H9 (cell line): ENCODE results near the gene TUT4. TPM values are rescaled to one million over a fixed set of nuclear protein-coding genes. Genes with fewer than 3 reads are reported as not detected.
A peak's percentile ranks its signal among the peaks of the same experiment; 100 is the strongest.

Experiments used
- DNase-seq: peaks from one replicate; pipeline ENCODE4 v3.0.0-alpha.2; 2017
- H2AFZ ChIP-seq: one replicate; pipeline ENCODE4 v1.6.1; 2013; ENCODE audit warnings: mild to moderate bottlenecking, low read length, control low read depth, moderate library complexity
- H2AK5ac ChIP-seq: 2 replicates; pipeline ENCODE4 v1.6.1; 2013; ENCODE audit warnings: low read length, control low read depth, mixed read lengths; ENCODE audit not compliant: insufficient read length
- H2BK120ac ChIP-seq: one replicate; pipeline ENCODE4 v1.6.1; 2013; ENCODE audit warnings: low read depth, mild to moderate bottlenecking, low read length, control low read depth, inconsistent platforms; ENCODE audit not compliant: poor library complexity, severe bottlenecking
- H2BK12ac ChIP-seq: 2 replicates; pipeline ENCODE4 v1.6.1; 2013; ENCODE audit warnings: low read length, control low read depth, mixed read lengths, low read depth; ENCODE audit not compliant: insufficient read length
- H2BK15ac ChIP-seq: 2 replicates; pipeline ENCODE4 v1.6.1; 2013; ENCODE audit warnings: low read depth, low read length, control low read depth
- H2BK20ac ChIP-seq: one replicate; pipeline ENCODE4 v1.6.1; 2013; ENCODE audit warnings: low read depth, mild to moderate bottlenecking, low read length, control low read depth, inconsistent platforms; ENCODE audit not compliant: poor library complexity, severe bottlenecking
- H2BK5ac ChIP-seq: 2 replicates; pipeline ENCODE4 v1.6.1; 2013; ENCODE audit warnings: low read length, control low read depth, mixed read lengths; ENCODE audit not compliant: insufficient read length
- H3K14ac ChIP-seq: 2 replicates; pipeline ENCODE4 v1.6.1; 2013; ENCODE audit warnings: low read length, control low read depth; ENCODE audit not compliant: insufficient read depth
- H3K18ac ChIP-seq: 2 replicates; pipeline ENCODE4 v1.6.1; 2013; ENCODE audit warnings: low read depth, mild to moderate bottlenecking, mixed read lengths, low read length, control low read depth; ENCODE audit not compliant: insufficient read length
- H3K23ac ChIP-seq: 2 replicates; pipeline ENCODE4 v1.6.1; 2013; ENCODE audit warnings: low read length, control low read depth, mixed read lengths, low read depth; ENCODE audit not compliant: insufficient read length
- H3K23me2 ChIP-seq: 2 replicates; pipeline ENCODE4 v1.6.1; 2013; ENCODE audit warnings: low read depth, mild to moderate bottlenecking, mixed read lengths, low read length, control low read depth; ENCODE audit not compliant: insufficient read length, poor library complexity, severe bottlenecking
- H3K27ac ChIP-seq: 2 replicates; pipeline ENCODE4 v1.5.1; 2013; ENCODE audit warnings: low read length, control low read depth, mixed read lengths, low read depth; ENCODE audit not compliant: insufficient read length
- H3K27me3 ChIP-seq: 2 replicates; pipeline ENCODE4 v1.6.1; 2013; ENCODE audit warnings: low read length, control low read depth, inconsistent platforms; ENCODE audit not compliant: insufficient read depth
- H3K4ac ChIP-seq: 2 replicates; pipeline ENCODE4 v1.6.1; 2013; ENCODE audit warnings: low read depth, mild to moderate bottlenecking, control low read depth, inconsistent platforms, low read length, moderate library complexity
- H3K4me1 ChIP-seq: 2 replicates; pipeline ENCODE4 v1.6.1; 2013; ENCODE audit warnings: low read length, control low read depth, inconsistent platforms; ENCODE audit not compliant: insufficient read depth
- H3K4me2 ChIP-seq: 2 replicates; pipeline ENCODE4 v1.6.1; 2013; ENCODE audit warnings: low read length, control low read depth, mixed read lengths; ENCODE audit not compliant: insufficient read length, insufficient read depth
- H3K56ac ChIP-seq: 2 replicates; pipeline ENCODE4 v1.6.1; 2013; ENCODE audit warnings: low read depth, mild to moderate bottlenecking, mixed read lengths, low read length, control low read depth; ENCODE audit not compliant: insufficient read length
- H3K79me1 ChIP-seq: 2 replicates; pipeline ENCODE4 v1.6.1; 2013; ENCODE audit warnings: low read depth, mild to moderate bottlenecking, moderate library complexity, low read length, control low read depth, inconsistent platforms; ENCODE audit not compliant: insufficient read depth, poor library complexity, severe bottlenecking
- H3K79me2 ChIP-seq: 2 replicates; pipeline ENCODE4 v1.6.1; 2013; ENCODE audit warnings: low read length, control low read depth, inconsistent platforms; ENCODE audit not compliant: insufficient read depth
- H3K9ac ChIP-seq: 2 replicates; pipeline ENCODE4 v1.6.1; 2013; ENCODE audit warnings: low read length, control low read depth, mixed read lengths; ENCODE audit not compliant: insufficient read length; ENCODE audit errors: extremely low read depth
- H3K9me3 ChIP-seq: one replicate; pipeline ENCODE4 v1.6.1; 2013; ENCODE audit warnings: low read depth, low read length, inconsistent platforms; ENCODE audit not compliant: control insufficient read depth
- H3T11ph ChIP-seq: one replicate; pipeline ENCODE4 v1.6.1; 2013; ENCODE audit warnings: mild to moderate bottlenecking, low read length, control low read depth, inconsistent platforms
- H4K20me1 ChIP-seq: one replicate; pipeline ENCODE4 v1.6.1; 2013; ENCODE audit not compliant: control insufficient read depth, insufficient read length, insufficient read depth
- H4K5ac ChIP-seq: 2 replicates; pipeline ENCODE4 v1.6.1; 2013; ENCODE audit warnings: low read depth, mild to moderate bottlenecking, mixed read lengths, low read length, control low read depth; ENCODE audit not compliant: insufficient read length
- H4K8ac ChIP-seq: replicated peaks from 2 replicates; pipeline ENCODE4 v1.6.1; 2013; ENCODE audit warnings: low read length, control low read depth, mixed read lengths, low read depth; ENCODE audit not compliant: insufficient read length
- H4K91ac ChIP-seq: 2 replicates; pipeline ENCODE4 v1.6.1; 2013; ENCODE audit warnings: low read depth, mild to moderate bottlenecking, moderate library complexity, mixed read lengths, low read length, control low read depth; ENCODE audit not compliant: insufficient read length
- H3K27ac Mint-ChIP-seq, 3 experiments: 2 replicates in 2 of 3; 3 replicates in 1 of 3; pipeline ENCODE4 v1.8.0; 2020 to 2021; ENCODE audit warnings: mixed read lengths in 3 of 3, mild to moderate bottlenecking in 1 of 3, moderate library complexity in 1 of 3
- H3K27me3 Mint-ChIP-seq: 2 replicates; pipeline ENCODE4 v1.8.0; 2021; ENCODE audit warnings: low read depth, mild to moderate bottlenecking, moderate library complexity, mixed read lengths
- H3K36me3 Mint-ChIP-seq, 3 experiments: 2 replicates in 2 of 3; 3 replicates in 1 of 3; pipeline ENCODE4 v1.8.0; 2020 to 2021; ENCODE audit warnings: low read depth in 3 of 3, mixed read lengths in 3 of 3; ENCODE audit not compliant: insufficient read depth in 1 of 3
- H3K4me1 Mint-ChIP-seq, 2 experiments: 2 replicates each; pipeline ENCODE4 v1.8.0; 2020; ENCODE audit warnings: mixed read lengths in 2 of 2
- H3K4me3 Mint-ChIP-seq, 2 experiments: 2 replicates in 1 of 2; 3 replicates in 1 of 2; pipeline ENCODE4 v1.8.0; 2020 to 2021; ENCODE audit warnings: mild to moderate bottlenecking in 2 of 2, mixed read lengths in 2 of 2, moderate library complexity in 1 of 2
- H3K9me3 Mint-ChIP-seq, 2 experiments: 2 replicates in 1 of 2; 3 replicates in 1 of 2; pipeline ENCODE4 v1.8.0; 2020; ENCODE audit warnings: mild to moderate bottlenecking in 2 of 2, mixed read lengths in 2 of 2, moderate library complexity in 1 of 2
- WGBS: extraction: QIAGEN DNeasy Blood & Tissue Kit; methylation state at CpG from one replicate; pipeline ENCODE4 v1.1.7; 2013; ENCODE audit warnings: missing lambda C conversion rate, low lambda C conversion rate, mixed read lengths; ENCODE audit not compliant: insufficient read length; ENCODE audit errors: extremely low coverage; 5-methylcytosine and 5-hydroxymethylcytosine counted together
- total RNA-seq: library from RNA; stranded (reverse); gene quantifications from 2 replicates; pipeline ENCODE4 v1.2.1, GENCODE V29; 2021
- TF ChIP-seq, protein P1 (sequence below): fragments of 200-600 bp; sonication (generic); conservative IDR thresholded peaks from 3 replicates; pipeline ENCODE4 v1.8.0; 2021; ENCODE audit warnings: antibody characterized with exemption, mild to moderate bottlenecking

Gene TUT4
- total RNA-seq, 1 experiment from 2014 or later: 59.3 TPM

DNA sequence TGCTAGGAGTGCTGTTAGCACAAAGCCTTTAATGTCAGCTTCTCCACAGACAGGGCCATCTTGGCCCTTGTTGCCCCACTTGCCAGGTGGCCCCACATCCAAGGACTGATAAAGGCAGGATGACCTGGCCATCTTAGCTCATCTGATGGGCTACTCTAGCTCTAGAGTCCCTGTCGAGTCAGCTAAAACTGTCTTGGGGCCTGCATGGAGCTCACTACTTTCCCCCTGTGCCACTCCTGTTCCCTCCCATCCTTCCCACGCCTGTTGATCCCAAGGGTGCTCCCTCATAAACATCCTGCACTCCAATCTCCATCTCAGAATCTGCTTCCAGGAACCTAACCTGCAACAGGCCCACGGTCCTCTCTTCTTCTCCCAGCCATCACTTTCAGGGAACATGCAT is 48.6 kb upstream of the TUT4 start:
- H4K5ac ChIP-seq: no peak overlapping the region
- H2BK15ac ChIP-seq: no peak overlapping the region
- H2BK120ac ChIP-seq: no peak overlapping the region
- no peak for DNase-seq
- Mint-ChIP-seq H3K36me3 (no peaks in the 10 kb centered on the region), H3K4me1 (peaks cover 13 to 16% of the 10 kb centered on the region in 2 experiments), H3K27me3 (peaks cover 44% of the 10 kb centered on the region), H3K27ac (no peak overlapping the region; a peak in 1 of 7 replicates), H3K9me3 (no peaks in the 10 kb centered on the region), H3K4me3 (peak overlapping the region; percentile 64 to 76; a peak in 4 of 5 replicates)
- H3K27me3 ChIP-seq: peaks cover 13% of the 10 kb centered on the region; the same call in 1 of the 2 replicates
- peaks cover 4% of the 10 kb centered on the region; the same call in 1 of the 2 replicates for H3K4me1 ChIP-seq
- H3K18ac ChIP-seq: no peak overlapping the region
- no peaks in the 10 kb centered on the region for H3K79me1 ChIP-seq
- no peak overlapping the region for H2AK5ac ChIP-seq
- no peak overlapping the region for H3T11ph ChIP-seq
- H3K14ac ChIP-seq: no peak overlapping the region
- H3K79me2 ChIP-seq: no peaks in the 10 kb centered on the region
- no peak overlapping the region for H2BK20ac ChIP-seq
- no peak overlapping the region for H2AFZ ChIP-seq
- no peak overlapping the region for H3K9ac ChIP-seq
- TF ChIP-seq, protein P1, sequence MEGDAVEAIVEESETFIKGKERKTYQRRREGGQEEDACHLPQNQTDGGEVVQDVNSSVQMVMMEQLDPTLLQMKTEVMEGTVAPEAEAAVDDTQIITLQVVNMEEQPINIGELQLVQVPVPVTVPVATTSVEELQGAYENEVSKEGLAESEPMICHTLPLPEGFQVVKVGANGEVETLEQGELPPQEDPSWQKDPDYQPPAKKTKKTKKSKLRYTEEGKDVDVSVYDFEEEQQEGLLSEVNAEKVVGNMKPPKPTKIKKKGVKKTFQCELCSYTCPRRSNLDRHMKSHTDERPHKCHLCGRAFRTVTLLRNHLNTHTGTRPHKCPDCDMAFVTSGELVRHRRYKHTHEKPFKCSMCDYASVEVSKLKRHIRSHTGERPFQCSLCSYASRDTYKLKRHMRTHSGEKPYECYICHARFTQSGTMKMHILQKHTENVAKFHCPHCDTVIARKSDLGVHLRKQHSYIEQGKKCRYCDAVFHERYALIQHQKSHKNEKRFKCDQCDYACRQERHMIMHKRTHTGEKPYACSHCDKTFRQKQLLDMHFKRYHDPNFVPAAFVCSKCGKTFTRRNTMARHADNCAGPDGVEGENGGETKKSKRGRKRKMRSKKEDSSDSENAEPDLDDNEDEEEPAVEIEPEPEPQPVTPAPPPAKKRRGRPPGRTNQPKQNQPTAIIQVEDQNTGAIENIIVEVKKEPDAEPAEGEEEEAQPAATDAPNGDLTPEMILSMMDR: no peak
- H3K9me3 ChIP-seq: no peaks in the 10 kb centered on the region
- no peak overlapping the region for H4K91ac ChIP-seq
- no peak overlapping the region for H3K23ac ChIP-seq
- H3K56ac ChIP-seq: no peak overlapping the region
- no peak overlapping the region for H2BK5ac ChIP-seq
- peaks cover 3% of the 10 kb centered on the region for H4K20me1 ChIP-seq
- no peak overlapping the region for H4K8ac ChIP-seq
- peak overlapping the region; percentile 59 for H3K4me2 ChIP-seq
- H3K4ac ChIP-seq: no peak overlapping the region
- peaks cover 7% of the 10 kb centered on the region for H3K23me2 ChIP-seq
- no peak overlapping the region for H2BK12ac ChIP-seq
- H3K27ac ChIP-seq: no peak overlapping the region
- no CpG with 5 or more reads among the region's 3 CpGs for WGBS
